ENCODE results near the gene CDC42SE2. TPM values are rescaled to one million over a fixed set of nuclear protein-coding genes. Genes with fewer than 3 reads are reported as not detected.
"Not testable (repeated sequence)": the region's sequence is repeated elsewhere in the genome, so short reads cannot be mapped to it uniquely, and the experiment has no call there.

Gene CDC42SE2
- total and polyA plus RNA-seq, 2 of the 4 experiments (the other 2 are of a cell fraction): 12.5 to 19.4 TPM

DNA sequence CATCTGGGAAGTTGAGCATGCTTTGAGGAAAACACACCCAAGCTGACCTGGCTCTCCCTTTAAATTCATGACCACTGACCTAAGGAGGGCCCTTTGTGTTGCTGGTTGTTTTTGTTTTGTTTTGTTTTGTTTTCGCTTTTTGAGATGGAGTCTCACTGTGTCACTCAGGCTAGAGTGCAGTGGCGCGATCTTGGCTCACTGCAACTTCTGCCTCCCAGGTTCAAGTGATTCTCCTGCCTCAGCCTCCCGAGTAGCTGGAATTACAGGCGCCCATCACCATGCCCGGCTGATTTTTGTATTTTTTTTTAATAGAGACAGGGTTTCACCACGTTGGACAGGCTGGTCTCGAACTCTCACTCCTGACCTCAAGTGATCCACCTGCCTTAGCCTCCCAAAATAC, 8.0 kb downstream of the CDC42SE2 start:
- H3K27me3 ChIP-seq (ENCODE audit: control insufficient read depth, insufficient read depth, low read length); H4K20me1 ChIP-seq (ENCODE audit: insufficient read depth, low read length); H3K27ac ChIP-seq (ENCODE audit: insufficient read depth, low read length); H3K4me1 ChIP-seq (ENCODE audit: control insufficient read depth, insufficient read depth, low read length); dilution Hi-C loops (cut with HindIII; ENCODE audit: low sequenced_read_pairs, unreplicated experiment); intact Hi-C loops (cut with micrococcal nuclease); H3K36me3 ChIP-seq (ENCODE audit: control insufficient read depth, insufficient read depth, low read length); H2AFZ ChIP-seq (replicated peaks; ENCODE audit: low read length, poor library complexity); H3K9me1 ChIP-seq (ENCODE audit: insufficient read depth, low read length); ATAC-seq (ENCODE audit: low read depth); H3K4me2 ChIP-seq (ENCODE audit: low read depth, low read length); H3K9ac ChIP-seq (ENCODE audit: low read depth, low read length); H3K9me3 ChIP-seq (ENCODE audit: control insufficient read depth, insufficient read depth, low read length); H3K4me3 ChIP-seq (ENCODE audit: insufficient read depth, low read depth, low read length); BruUV-seq (replicated peaks); POLR2A ChIA-PET (ENCODE audit: unreplicated experiment); CTCF ChIA-PET; DNase-seq: not testable (repeated sequence)
- Histone ChIP-seq H3K4ac (ENCODE audit: low read depth, low read length) (peak overlapping the region; percentile 73), H2BK15ac (ENCODE audit: low read depth, low read length) (peak overlapping the region; percentile 34; the same call in 1 of the 3 replicates), H2BK120ac (ENCODE audit: low read depth, low read length) (peak overlapping the region; percentile 55; the same call in 1 of the 2 replicates), H2AK5ac (ENCODE audit: low read depth, low read length) (peak overlapping the region; percentile 90), H4K8ac (ENCODE audit: low read depth in 2 of 2, low read length in 2 of 2) (peak overlapping the region; percentile 24 to 83; a peak in 3 of 4 replicates), H3K18ac (ENCODE audit: low read depth, low read length) (peak overlapping the region; percentile 33; the same call in 1 of the 2 replicates), H4K5ac (ENCODE audit: low read depth, low read length) (peak overlapping the region; percentile 25; the same call in 1 of the 2 replicates), H2AK9ac (replicated peaks; ENCODE audit: low read depth, low read length, poor library complexity) (peak overlapping the region; percentile 3), H3K23ac (ENCODE audit: low read depth, low read length) (peak overlapping the region; percentile 29), H4K91ac (ENCODE audit: insufficient read depth, low read depth, low read length) (peak overlapping the region; percentile 71; the same call in 1 of the 2 replicates), H3K56ac (ENCODE audit: extremely low read depth, insufficient read depth, low read length) (peak overlapping the region; percentile 6; the same call in 1 of the 2 replicates), H3K14ac (replicated peaks; ENCODE audit: low read depth, low read length) (peak overlapping the region; percentile 78; the same call in 1 of the 2 replicates), H2BK20ac (ENCODE audit: low read depth, low read length) (peak overlapping the region; percentile 71; the same call in 1 of the 2 replicates), H3K79me1 (ENCODE audit: low read depth in 1 of 2, low read length in 2 of 2) (peaks cover 15 to 50% of the 10 kb centered on the region in 2 experiments), H2BK5ac (ENCODE audit: low read depth, low read length, poor library complexity, severe bottlenecking) (peak overlapping the region; percentile 83)
- in situ Hi-C loops (cut with MboI; ENCODE audit: low sequenced_read_pairs): loop anchor here (10.0 kb wide), 1 partner anchor 107 kb away; the partner anchor contains the start of gene HINT1
- WGBS, 2 experiments (ENCODE audit: extremely low coverage in 2 of 2, insufficient read length in 1 of 2): 100% methylated on average over 3 of the region's 8 CpGs; no CpG with 5 or more reads in 1 of the 2 experiments
